T-helper 2 cell treated with Interferon-gamma antibody and Interleukin-4, amounts not matched to agents 5 μg/mL and 100 μg/mL, for 36 hours (primary cell): Measurements from ENCODE around the gene PXYLP1.

Experiments
- DNase-seq: peaks from one replicate; pipeline ENCODE4 v3.0.0; 2021; ENCODE audit warnings: low spot score
- H3K27ac Mint-ChIP-seq: one replicate; pipeline ENCODE4 v1.8.0; 2021; ENCODE audit warnings: mild to moderate bottlenecking, mixed read lengths
- H3K27me3 Mint-ChIP-seq: one replicate; pipeline ENCODE4 v1.8.0; 2021; ENCODE audit warnings: low read depth, mixed read lengths
- H3K36me3 Mint-ChIP-seq: one replicate; pipeline ENCODE4 v1.8.0; 2021; ENCODE audit warnings: low read depth, mixed read lengths
- H3K4me1 Mint-ChIP-seq: one replicate; pipeline ENCODE4 v1.8.0; 2021; ENCODE audit warnings: low read depth, mixed read lengths
- H3K4me3 Mint-ChIP-seq: one replicate; pipeline ENCODE4 v1.8.0; 2022; ENCODE audit warnings: mild to moderate bottlenecking, moderate library complexity, mixed read lengths
- H3K9me3 Mint-ChIP-seq: one replicate; pipeline ENCODE4 v1.8.0; 2021; ENCODE audit warnings: mixed read lengths

PXYLP1 gene

DNA sequence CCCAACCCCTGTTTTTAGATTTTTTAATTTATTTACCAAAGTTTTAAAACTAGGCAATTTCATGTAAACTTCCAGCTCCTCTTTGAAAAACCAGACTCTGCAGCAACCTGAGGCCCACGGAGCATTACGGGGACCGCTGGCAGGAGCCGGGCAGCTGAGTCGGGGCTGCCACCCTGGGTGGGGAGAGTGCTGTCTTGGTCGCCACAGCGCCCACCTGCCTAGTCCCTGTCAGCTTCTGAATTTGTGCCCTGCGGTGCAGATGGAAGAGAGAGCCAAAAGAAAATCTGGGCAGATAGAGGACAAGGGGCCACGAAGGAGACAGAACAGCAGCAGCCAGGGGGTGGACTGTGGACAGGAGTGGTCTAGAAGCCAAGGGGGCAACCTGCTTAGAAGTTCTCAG is 34.6 kb downstream of the PXYLP1 start:
- Mint-ChIP-seq H3K36me3 (peaks cover 50% of the 10 kb centered on the region), H3K27me3 (no peaks in the 10 kb centered on the region), H3K27ac (peak overlapping the region; percentile 97), H3K9me3 (no peaks in the 10 kb centered on the region), H3K4me1 (peaks cover 63% of the 10 kb centered on the region), H3K4me3 (peak overlapping the region; percentile 85)
- DNase-seq = no peak

DNA sequence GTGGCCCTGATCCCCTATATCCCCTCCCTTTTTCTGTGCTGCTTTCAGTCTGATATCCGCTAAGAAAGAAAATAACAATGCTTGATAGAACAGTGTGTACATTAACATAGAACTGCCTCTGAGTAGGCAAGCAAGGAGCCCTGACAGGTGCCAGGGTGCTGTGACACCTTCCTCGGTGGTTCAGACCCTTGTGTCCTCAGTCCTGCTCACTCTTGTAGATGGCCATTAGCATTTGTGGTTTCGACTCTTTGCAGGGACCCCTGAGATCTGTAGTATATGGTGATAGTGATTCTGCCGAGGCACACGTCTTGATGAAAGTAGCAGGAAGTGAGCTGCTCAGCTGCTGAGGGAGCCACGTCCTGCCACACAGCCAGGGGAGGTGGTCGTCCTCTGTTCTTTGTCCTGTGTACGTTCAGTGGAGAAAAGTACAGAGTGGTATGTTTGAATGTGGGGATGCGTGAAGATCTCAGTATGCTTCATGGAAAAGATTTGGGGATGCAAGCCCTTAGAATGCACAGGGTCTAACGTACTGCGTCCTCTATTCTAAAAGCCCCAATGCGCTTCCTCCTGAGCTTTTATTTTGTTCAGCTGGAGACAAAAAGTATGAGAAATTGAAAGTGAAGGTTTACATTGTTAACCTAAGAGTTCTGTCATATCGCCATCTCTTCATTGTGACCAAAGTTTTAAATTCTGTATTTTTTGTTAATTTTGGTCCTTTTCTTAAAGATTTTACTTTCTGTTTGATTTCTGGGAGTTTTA is 35.4 kb downstream of the PXYLP1 start:
- no peak for DNase-seq
- peak overlapping the region; percentile 85 for H3K4me3 Mint-ChIP-seq
- H3K9me3 Mint-ChIP-seq = no peaks in the 10 kb centered on the region
- H3K27ac Mint-ChIP-seq = peak overlapping the region; percentile 97
- peaks cover 45% of the 10 kb centered on the region for H3K36me3 Mint-ChIP-seq
- H3K27me3 Mint-ChIP-seq = no peaks in the 10 kb centered on the region
- H3K4me1 Mint-ChIP-seq = peaks cover 63% of the 10 kb centered on the region

DNA sequence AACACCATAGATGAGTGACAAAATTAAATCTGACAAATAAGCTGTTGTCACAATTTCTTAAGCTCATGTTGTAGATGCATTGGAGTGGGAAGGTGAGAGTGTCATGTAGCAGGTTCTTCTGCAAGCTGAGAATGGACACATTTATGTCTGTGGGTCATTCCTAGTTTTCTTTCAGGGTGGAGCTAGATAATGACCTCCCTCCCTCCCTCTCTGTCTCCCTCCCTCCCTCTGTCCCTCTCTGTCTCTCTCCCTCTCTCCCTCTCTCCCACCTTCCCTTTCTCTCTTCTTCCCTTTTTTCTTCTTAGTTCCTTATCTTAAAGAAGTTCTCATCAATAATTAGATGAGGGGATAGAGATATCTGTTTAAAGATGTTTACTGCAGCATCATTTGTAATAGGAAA is 36.0 kb downstream of the PXYLP1 start:
- no peak for DNase-seq
- peak overlapping the region; percentile 97 for H3K27ac Mint-ChIP-seq
- peaks cover 41% of the 10 kb centered on the region for H3K36me3 Mint-ChIP-seq
- H3K9me3 Mint-ChIP-seq = no peaks in the 10 kb centered on the region
- peak overlapping the region; percentile 85 for H3K4me3 Mint-ChIP-seq
- H3K4me1 Mint-ChIP-seq = peaks cover 62% of the 10 kb centered on the region
- no peaks in the 10 kb centered on the region for H3K27me3 Mint-ChIP-seq

DNA sequence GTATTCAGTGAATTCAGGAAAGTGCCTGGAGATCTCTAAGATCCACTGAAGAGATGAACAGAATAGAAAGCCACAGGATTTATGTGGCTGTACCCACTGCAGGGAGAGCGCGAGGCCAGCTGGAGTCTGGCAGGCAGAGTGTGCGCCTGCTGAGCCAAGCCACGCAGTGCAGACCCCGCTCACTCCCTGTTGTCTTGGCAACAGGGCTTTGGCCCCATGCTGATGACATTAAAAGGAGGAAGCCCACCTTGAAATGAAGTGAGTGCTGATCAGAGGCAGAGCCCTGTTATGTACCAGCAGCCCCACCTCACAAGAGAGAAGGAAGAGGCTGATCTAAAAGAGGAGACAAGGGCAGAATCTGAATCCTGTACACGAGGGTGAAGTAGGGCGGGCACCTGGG is 36.7 kb downstream of the PXYLP1 start:
- no peaks in the 10 kb centered on the region for H3K27me3 Mint-ChIP-seq
- peaks cover 65% of the 10 kb centered on the region for H3K4me1 Mint-ChIP-seq
- H3K4me3 Mint-ChIP-seq = peak overlapping the region; percentile 85
- H3K27ac Mint-ChIP-seq = peak overlapping the region; percentile 97
- H3K36me3 Mint-ChIP-seq = peaks cover 40% of the 10 kb centered on the region
- no peak for DNase-seq
- H3K9me3 Mint-ChIP-seq = no peaks in the 10 kb centered on the region

DNA sequence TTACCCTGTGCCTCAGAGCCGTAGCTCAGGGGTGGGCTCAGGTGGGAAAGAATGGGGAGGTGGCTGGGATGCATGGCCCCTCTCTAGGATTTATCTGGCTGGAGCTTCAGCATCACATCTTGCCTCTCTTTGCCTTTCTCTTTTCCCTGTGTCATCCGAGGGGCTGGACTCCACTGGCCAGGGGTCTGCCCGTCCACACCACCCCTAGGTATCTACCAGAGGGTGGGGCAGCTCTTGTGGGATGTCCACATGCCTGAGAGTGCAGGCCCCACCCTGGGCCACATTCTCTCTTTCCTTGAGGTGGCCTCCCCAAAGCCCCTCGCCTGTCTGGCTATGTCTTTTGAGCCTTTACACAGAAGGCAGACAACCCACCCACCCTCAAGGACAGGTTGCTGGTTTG is 37.2 kb downstream of the PXYLP1 start:
- Mint-ChIP-seq H3K36me3 (peaks cover 39% of the 10 kb centered on the region), H3K4me3 (no peak overlapping the region), H3K4me1 (peaks cover 66% of the 10 kb centered on the region), H3K27ac (peak overlapping the region; percentile 29), H3K9me3 (no peaks in the 10 kb centered on the region), H3K27me3 (no peaks in the 10 kb centered on the region)
- no peak for DNase-seq

DNA sequence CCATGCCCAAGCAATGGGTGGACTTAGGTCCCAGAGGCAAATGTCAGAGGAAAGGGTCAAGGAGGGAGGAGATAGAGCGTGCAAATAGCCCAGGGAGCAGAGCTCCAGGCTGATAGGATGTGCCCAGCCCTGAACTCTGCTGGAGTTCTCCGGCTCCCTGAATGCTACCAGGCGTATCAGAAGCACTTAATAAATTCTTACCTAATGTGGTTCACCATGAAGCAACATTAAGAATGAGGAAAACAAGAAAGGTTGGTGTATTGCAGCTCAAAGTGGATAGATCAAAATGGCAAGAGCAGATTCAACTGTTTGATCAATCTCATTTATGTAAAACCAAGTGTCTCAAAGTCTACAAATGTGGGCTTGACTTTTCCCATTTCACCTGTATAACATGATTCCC is 38.3 kb downstream of the PXYLP1 start:
- no peak overlapping the region for H3K4me3 Mint-ChIP-seq
- peaks cover 72% of the 10 kb centered on the region for H3K4me1 Mint-ChIP-seq
- H3K9me3 Mint-ChIP-seq = no peaks in the 10 kb centered on the region
- DNase-seq = no peak
- H3K36me3 Mint-ChIP-seq = peaks cover 39% of the 10 kb centered on the region
- H3K27me3 Mint-ChIP-seq = no peaks in the 10 kb centered on the region
- H3K27ac Mint-ChIP-seq = peak overlapping the region; percentile 21

DNA sequence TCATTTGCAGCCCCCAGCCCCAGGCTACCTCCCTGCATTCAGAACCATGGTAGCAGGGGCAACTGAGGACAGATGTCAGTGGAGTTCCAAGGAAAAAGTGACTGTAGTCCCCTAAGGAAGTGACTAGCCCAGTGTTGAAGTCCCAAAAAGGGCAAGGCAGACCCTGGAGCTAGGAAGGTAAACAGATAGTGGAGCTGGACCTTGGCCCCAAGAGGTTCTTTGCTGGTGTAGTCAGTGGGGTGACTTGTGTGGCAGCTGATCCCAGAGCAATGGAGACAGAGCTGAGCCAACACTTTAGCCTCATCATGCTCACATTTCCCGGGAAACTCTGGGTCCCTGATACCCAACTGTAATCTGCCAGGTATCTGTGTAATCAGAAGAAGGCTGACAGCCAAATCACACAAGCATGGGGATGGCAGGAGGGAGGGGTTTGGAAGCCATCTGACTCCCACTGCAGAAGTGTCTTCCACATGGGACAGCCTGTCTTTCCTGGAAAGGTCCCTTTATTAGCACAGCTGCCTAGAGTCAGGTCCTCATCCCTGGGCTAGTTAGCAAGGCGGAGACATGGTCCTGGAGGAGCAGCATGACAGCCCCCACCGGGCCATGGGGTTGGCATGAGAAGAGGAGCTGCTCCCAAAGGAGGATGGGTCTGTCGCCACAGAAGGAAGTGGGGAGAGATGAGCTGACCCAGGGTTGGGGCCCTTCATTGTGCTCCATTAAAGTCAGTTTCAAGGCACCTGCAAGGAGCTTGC is 39.8 kb downstream of the PXYLP1 start:
- Mint-ChIP-seq H3K4me1 (peaks cover 72% of the 10 kb centered on the region), H3K27ac (no peak overlapping the region), H3K36me3 (peaks cover 33% of the 10 kb centered on the region), H3K9me3 (no peaks in the 10 kb centered on the region), H3K4me3 (no peak overlapping the region), H3K27me3 (no peaks in the 10 kb centered on the region)
- no peak for DNase-seq

DNA sequence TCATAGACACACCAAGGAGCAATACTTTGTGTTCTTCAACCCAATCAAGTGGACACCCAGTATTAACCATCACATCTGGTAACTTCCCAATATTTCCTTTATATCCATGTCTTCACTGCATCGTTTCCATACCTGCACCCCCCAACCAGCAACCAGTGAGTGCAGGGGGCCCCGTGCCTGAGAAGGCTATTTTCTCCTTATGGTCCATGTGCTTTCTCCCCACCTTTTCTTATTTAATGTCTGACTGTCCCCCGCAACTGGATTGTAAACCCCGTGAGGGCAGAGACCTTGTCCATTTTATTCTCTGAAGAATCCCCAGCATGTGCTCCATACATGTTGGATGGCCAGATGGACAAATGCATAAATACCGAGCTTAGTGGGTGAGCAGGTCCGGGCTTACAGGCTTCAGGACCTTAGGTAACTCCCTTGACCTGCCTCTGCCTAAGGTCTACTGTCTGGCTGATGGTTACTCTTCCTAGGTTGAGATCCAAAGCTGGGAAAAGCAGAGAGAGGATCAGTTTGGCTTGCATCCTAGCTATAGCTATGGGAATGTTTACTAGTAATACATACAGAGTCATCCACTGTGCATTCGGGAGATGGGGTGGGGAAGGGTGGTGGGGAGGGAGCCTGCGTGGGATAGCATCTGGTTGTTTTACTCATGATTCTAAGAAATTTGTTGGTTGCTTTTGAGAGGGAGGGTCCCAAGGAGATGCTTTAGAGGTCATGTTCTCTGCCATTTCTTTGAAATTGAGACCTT is 41.5 kb downstream of the PXYLP1 start:
- no peak for DNase-seq
- peaks cover 34% of the 10 kb centered on the region for H3K36me3 Mint-ChIP-seq
- H3K4me3 Mint-ChIP-seq = peak overlapping the region; percentile 83
- H3K4me1 Mint-ChIP-seq = peaks cover 60% of the 10 kb centered on the region
- no peaks in the 10 kb centered on the region for H3K9me3 Mint-ChIP-seq
- no peaks in the 10 kb centered on the region for H3K27me3 Mint-ChIP-seq
- peak overlapping the region; percentile 29 for H3K27ac Mint-ChIP-seq

DNA sequence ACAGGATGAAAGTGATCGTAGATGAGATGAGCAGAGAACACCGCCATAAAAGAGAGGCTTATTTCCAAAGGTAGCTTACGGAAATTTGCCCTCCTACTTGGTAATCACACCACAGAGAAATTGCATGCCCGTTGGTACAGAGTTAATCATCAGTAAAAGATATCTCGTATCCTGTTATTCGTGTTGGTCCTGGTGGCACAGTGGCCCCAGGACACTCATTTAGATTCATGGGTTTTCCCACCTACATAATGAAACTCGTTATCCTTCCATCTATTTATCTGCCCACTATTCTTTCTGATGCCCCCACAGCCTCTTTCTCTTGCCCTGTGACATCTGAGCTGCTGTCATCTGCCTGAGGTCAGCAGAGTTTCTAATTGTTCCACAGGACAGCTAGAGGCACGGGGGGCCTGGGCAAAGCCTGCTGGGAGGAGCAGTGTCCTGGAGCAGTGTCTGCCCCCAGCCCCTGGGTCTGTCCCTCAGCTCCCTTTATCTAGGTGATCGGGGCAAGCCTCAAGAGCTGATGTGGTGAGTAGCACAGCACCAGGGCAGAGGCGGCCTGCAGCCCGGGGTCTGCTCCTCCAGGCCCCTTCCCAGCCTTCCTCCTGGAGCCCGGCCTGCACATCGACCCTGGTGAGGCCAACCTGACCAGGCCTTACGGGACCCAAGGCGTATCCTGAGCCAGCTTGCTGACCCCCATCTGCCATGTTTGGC is 42.2 kb downstream of the PXYLP1 start:
- Mint-ChIP-seq H3K4me3 (peak overlapping the region; percentile 83), H3K36me3 (peaks cover 31% of the 10 kb centered on the region), H3K9me3 (no peaks in the 10 kb centered on the region), H3K4me1 (peaks cover 60% of the 10 kb centered on the region), H3K27me3 (no peaks in the 10 kb centered on the region), H3K27ac (peak overlapping the region; percentile 85)
- DNase-seq = peak; percentile 51

DNA sequence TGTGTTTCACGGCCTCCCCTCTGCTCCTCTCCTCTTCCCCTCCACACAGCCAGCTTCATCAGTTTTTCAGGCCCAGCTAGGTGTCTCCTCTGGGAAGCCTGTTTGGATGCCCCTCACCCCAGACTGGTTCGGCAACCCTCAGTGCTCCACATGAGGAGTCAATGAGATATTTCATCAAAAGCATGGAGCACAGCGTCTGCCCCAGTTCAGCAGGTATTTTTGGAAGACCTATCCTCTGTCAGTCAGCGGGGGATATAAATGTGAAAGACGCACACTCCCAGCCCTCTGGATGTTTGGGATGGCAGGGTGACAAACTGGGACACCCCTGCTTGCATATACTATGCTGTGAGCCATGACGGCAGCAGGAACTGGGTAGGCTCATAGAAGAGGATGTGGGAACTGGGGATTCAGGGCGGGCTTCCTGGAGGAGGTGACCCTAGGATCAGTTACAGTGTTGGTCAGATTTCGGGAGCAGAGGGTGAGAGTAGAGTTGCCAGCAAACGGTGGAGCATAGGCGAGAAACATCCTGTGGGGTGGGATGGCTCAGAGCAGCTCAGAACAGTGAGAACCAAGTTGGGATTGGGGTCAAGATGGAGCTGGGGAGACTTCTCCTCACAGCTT is 42.9 kb downstream of the PXYLP1 start:
- Mint-ChIP-seq H3K36me3 (peaks cover 34% of the 10 kb centered on the region), H3K4me3 (peak overlapping the region; percentile 83), H3K4me1 (peaks cover 64% of the 10 kb centered on the region), H3K9me3 (no peaks in the 10 kb centered on the region), H3K27ac (peak overlapping the region; percentile 85), H3K27me3 (no peaks in the 10 kb centered on the region)
- no peak for DNase-seq

DNA sequence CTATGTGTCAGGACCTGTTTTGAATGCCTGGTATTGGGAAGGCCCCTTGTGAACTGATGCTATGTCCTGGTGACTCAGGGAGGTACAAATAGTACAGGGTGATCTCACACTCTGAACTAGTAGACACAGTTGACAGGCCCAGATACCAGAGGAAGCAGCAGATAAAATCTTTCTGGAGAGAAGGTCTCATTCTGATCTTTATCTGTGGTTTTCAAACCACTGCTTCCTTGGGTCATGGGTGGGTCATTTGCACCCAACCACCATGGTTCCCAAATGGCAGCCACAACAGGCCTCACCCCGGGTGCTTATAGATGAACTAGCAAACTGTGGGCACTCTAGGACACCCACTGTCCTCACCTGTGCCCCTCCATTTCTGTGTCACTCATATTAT is 43.4 kb downstream of the PXYLP1 start:
- no peaks in the 10 kb centered on the region for H3K9me3 Mint-ChIP-seq
- peak; percentile 62 for DNase-seq
- peaks cover 60% of the 10 kb centered on the region for H3K4me1 Mint-ChIP-seq
- H3K27me3 Mint-ChIP-seq = no peaks in the 10 kb centered on the region
- peaks cover 34% of the 10 kb centered on the region for H3K36me3 Mint-ChIP-seq
- peak overlapping the region; percentile 85 for H3K27ac Mint-ChIP-seq
- H3K4me3 Mint-ChIP-seq = peak overlapping the region; percentile 83

DNA sequence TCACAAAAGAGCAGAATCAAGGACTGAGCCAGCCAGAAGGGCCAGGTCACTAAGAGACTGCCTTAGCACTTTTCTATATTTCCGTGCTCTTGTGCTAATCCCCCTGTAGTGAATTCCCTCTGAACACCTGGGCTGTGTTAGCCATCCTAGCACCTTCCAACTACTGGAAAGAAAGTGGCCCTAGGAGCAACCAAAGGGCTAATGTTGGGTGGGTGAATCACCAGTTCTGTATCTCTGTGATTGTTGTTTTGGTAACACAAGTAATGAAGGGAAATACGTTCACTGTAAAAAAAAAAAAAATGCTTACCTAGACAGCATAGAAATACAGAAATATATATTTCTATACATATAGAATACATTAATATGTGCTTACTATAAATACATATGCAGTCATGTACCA is 43.9 kb downstream of the PXYLP1 start:
- Mint-ChIP-seq H3K9me3 (no peaks in the 10 kb centered on the region), H3K4me1 (peaks cover 55% of the 10 kb centered on the region), H3K27ac (peak overlapping the region; percentile 56), H3K36me3 (peaks cover 29% of the 10 kb centered on the region), H3K4me3 (peak overlapping the region; percentile 83), H3K27me3 (no peaks in the 10 kb centered on the region)
- DNase-seq = no peak

DNA sequence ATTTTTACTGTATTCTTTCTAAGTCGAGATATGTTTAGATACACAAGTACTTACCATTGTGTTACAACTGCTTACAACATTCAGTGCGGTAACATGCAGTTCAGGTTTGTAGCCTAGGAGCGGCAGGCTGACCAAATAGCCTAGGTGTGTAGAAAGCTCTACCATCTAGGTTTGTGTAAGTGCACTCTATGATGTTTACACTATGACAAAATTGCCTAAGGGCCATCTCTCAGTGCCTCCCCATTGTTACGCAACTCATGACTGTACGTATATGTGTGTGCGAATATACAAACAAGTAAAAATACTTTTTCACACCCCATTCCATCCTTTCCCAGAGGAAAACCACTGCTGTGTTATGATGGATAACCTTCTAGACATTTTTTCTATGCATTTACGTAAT is 44.3 kb downstream of the PXYLP1 start:
- Mint-ChIP-seq H3K4me1 (peaks cover 55% of the 10 kb centered on the region), H3K27ac (no peak overlapping the region), H3K9me3 (no peaks in the 10 kb centered on the region)

More for the DNA sequence above, 44.3 kb downstream of the PXYLP1 start:
- Mint-ChIP-seq H3K4me3 (no peak overlapping the region), H3K36me3 (peaks cover 30% of the 10 kb centered on the region), H3K27me3 (no peaks in the 10 kb centered on the region)
- DNase-seq = no peak
